ENCODE data around the gene ESRRA. TPM values are rescaled to one million over a fixed set of nuclear protein-coding genes. Genes with fewer than 3 reads are reported as not detected.
A peak's percentile ranks its signal among the peaks of the same experiment; 100 is the strongest.

The ESRRA gene
- total and polyA plus RNA-seq, 9 of the 15 experiments (the other 6 are each of a cell fraction or from before 2014, with no cell fraction given), result 0.27 to 89.7 (median 23.7) TPM

GRCh38 chr11:64348383-64349024, 43.2 kb downstream of the ESRRA start:
- Histone ChIP-seq H2AFZ (ENCODE audit: low read depth, low read length) (no peak overlapping the region), H3K27ac (ENCODE audit: extremely low read depth, low read depth, low read length) (no peak overlapping the region), H4K20me1 (replicated peaks; ENCODE audit: control insufficient read depth, insufficient read depth, low read length) (no peaks in the 10 kb centered on the region), H3K4me1 (replicated peaks in 1 of 2; ENCODE audit: control insufficient read depth in 2 of 2, insufficient read depth in 2 of 2, low read length in 2 of 2) (peaks cover 2 to 60% of the 10 kb centered on the region in 2 experiments; a peak in 4 of 5 replicates), H3K4me3 (no peak overlapping the region), H3K4me2 (ENCODE audit: insufficient read depth, low read length) (no peak overlapping the region), H3K36me3 (ENCODE audit: control insufficient read depth, insufficient read depth, low read length) (no peaks in the 10 kb centered on the region), H3K9ac (ENCODE audit: insufficient read depth in 1 of 2, low read depth in 2 of 2, low read length in 2 of 2) (peak overlapping the region in 1 of 2 experiments; percentile 68; a peak in 1 of 4 replicates), H3K79me2 (ENCODE audit: control insufficient read depth, insufficient read depth, low read length) (no peaks in the 10 kb centered on the region), H3K27me3 (ENCODE audit: control insufficient read depth in 2 of 2, insufficient read depth in 2 of 2, low read length in 2 of 2) (no peaks in the 10 kb centered on the region), H3K9me1 (ENCODE audit: control insufficient read depth, insufficient read depth, low read length) (no peaks in the 10 kb centered on the region), H3K9me3 (replicated peaks; ENCODE audit: control insufficient read depth, insufficient read depth, low read depth, low read length) (no peaks in the 10 kb centered on the region)
- in situ Hi-C loops (cut with MboI), result no loop called here
- intact Hi-C loops (cut with micrococcal nuclease), result no loop called here
- FAIRE-seq, result no peak
- TF ChIP-seq ATF7 (IDR thresholded peaks at IDR 0.05) (peak; percentile 32; the same call in 1 of the 2 replicates), ZBTB7A (IDR thresholded peaks at IDR 0.05; ENCODE audit: borderline replicate concordance, control insufficient read depth, low read depth, low read length) (0 out of 2 replicates have a peak, but pooled peaks have one; percentile 39), PRDM10 (IDR thresholded peaks at IDR 0.05; ENCODE audit: partially characterized antibody) (peak; percentile 97), PTTG1 (tag; IDR thresholded peaks at IDR 0.05; ENCODE audit: low read depth) (no peak)
- no TSS peak for BruUV-seq (replicated peaks)
- ATAC-seq, result no peak
- no peak for DNase-seq (ENCODE audit: extremely low read depth in 1 of 4, low spot score in 3 of 4)
- WGBS (ENCODE audit: insufficient coverage, low coverage, missing lambda C conversion rate), result 50% methylated on average over 11 of the region's 14 CpGs
- POLR2A ChIA-PET, result interaction anchor here (0.6 to 1.4 kb wide), 3 partner anchors 31 to 142 kb away, joined by 3 to 6 read pairs (median 3); partner anchors contain the start of genes FERMT3, PRDX5 and TRMT112
- CTCF ChIA-PET (ENCODE audit: low intra/inter-chr PET ratio), result no interaction called here
